ENCODE data around the gene PLPP3.

The PLPP3 gene

DNA sequence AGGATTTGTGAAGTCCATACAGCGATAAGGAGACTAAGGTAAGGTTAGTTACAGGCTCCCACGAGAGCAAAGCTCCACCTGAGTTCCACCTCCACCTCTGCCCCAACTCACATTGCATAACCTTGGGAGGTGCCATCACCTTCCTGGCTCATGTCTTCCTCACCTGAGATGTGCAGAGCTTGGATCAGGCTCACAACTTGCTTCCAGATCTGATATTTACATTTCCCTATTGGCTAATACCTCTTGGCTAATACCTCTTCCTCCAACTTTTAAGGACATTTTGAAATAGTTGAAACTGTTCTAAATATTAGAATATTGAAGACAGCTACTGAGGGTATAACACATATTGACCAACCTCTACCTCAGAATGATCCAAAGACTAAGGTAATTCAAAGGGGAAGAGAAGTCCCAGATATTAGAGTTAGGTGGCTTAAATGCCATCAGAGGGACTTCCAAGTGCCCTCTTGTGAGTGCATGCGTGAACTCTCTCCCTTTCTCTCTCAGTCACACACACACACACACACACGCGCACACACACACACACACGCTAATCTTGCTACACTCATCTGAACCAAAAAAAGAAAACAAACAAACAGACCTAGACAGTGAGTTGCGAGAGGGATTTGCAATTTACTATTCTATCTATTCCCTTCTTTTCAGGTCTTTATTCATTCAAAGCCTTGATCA, 134.3 kb downstream of the PLPP3 start:
- TF ChIP-seq, protein P1, sequence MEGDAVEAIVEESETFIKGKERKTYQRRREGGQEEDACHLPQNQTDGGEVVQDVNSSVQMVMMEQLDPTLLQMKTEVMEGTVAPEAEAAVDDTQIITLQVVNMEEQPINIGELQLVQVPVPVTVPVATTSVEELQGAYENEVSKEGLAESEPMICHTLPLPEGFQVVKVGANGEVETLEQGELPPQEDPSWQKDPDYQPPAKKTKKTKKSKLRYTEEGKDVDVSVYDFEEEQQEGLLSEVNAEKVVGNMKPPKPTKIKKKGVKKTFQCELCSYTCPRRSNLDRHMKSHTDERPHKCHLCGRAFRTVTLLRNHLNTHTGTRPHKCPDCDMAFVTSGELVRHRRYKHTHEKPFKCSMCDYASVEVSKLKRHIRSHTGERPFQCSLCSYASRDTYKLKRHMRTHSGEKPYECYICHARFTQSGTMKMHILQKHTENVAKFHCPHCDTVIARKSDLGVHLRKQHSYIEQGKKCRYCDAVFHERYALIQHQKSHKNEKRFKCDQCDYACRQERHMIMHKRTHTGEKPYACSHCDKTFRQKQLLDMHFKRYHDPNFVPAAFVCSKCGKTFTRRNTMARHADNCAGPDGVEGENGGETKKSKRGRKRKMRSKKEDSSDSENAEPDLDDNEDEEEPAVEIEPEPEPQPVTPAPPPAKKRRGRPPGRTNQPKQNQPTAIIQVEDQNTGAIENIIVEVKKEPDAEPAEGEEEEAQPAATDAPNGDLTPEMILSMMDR (IDR thresholded peaks at IDR 0.05): no peak
- TF ChIP-seq ZFX (IDR thresholded peaks at IDR 0.05; ENCODE audit: borderline replicate concordance): no peak
- no peak overlapping the region for H3K27ac ChIP-seq

Measured in 22Rv1 (cell line).